RWPE2 (cell line): ENCODE data around the gene TAPBP.
A peak's percentile ranks its signal among the peaks of the same experiment; 100 is the strongest.

Source experiments
- ATAC-seq: fragments of 200-7000 bp; cut with Tn5 transposase; 3 replicates; pipeline ENCODE4 v1.9.1; 2021; ENCODE audit warnings: low read depth
- DNase-seq: peaks from one replicate; pipeline ENCODE4 v3.0.0-alpha.2; 2020; ENCODE audit warnings: low spot score
- H3K27ac ChIP-seq: fragments of 450-650 bp; 2 replicates; pipeline ENCODE4 v1.5.1; 2017; ENCODE audit warnings: mild to moderate bottlenecking; ENCODE audit not compliant: poor library complexity, severe bottlenecking
- H3K27me3 ChIP-seq: fragments of 250-450 bp; sonication (Bioruptor Pico); 2 replicates; pipeline ENCODE4 v1.5.1; 2021; ENCODE audit warnings: mild to moderate bottlenecking, moderate library complexity; ENCODE audit not compliant: insufficient read depth, poor library complexity, severe bottlenecking
- H3K36me3 ChIP-seq: fragments of 250-450 bp; sonication (Bioruptor Pico); 2 replicates; pipeline ENCODE4 v1.5.1; 2020; ENCODE audit warnings: low read depth, mild to moderate bottlenecking, moderate library complexity
- H3K4me1 ChIP-seq: fragments of 250-450 bp; sonication (Bioruptor Pico); 2 replicates; pipeline ENCODE4 v1.5.1; 2021; ENCODE audit warnings: mild to moderate bottlenecking, moderate library complexity; ENCODE audit not compliant: insufficient read depth, poor library complexity, severe bottlenecking
- H3K4me3 ChIP-seq: fragments of 250-450 bp; sonication (Bioruptor Pico); 2 replicates; pipeline ENCODE4 v1.5.1; 2021; ENCODE audit warnings: mild to moderate bottlenecking, moderate library complexity; ENCODE audit not compliant: severe bottlenecking
- H3K9me3 ChIP-seq: fragments of 250-450 bp; sonication (Bioruptor Pico); 2 replicates; pipeline ENCODE4 v1.5.1; 2021; ENCODE audit warnings: mild to moderate bottlenecking, moderate library complexity; ENCODE audit not compliant: severe bottlenecking
- CTCF ChIP-seq: fragments of 450-650 bp; IDR thresholded peaks from one replicate; pipeline ENCODE4 v1.5.1; 2017; ENCODE audit warnings: mild to moderate bottlenecking, moderate library complexity; ENCODE audit not compliant: poor library complexity, severe bottlenecking

The TAPBP gene

GRCh38 chr6:33297406-33297955 lies 16.4 kb downstream of the TAPBP start:
- peak overlapping the region; percentile 92 for H3K27ac ChIP-seq
- H3K4me1 ChIP-seq = no peaks in the 10 kb centered on the region
- H3K36me3 ChIP-seq = peaks cover 22% of the 10 kb centered on the region
- H3K4me3 ChIP-seq = peak overlapping the region; percentile 65
- no peaks in the 10 kb centered on the region for H3K27me3 ChIP-seq
- ATAC-seq (peak; percentile 32), DNase-seq (no peak)
- H3K9me3 ChIP-seq = no peaks in the 10 kb centered on the region
- TF ChIP-seq CTCF = no peak

- Histone ChIP-seq H3K4me1 (no peaks in the 10 kb centered on the region), H3K4me3 (peak overlapping the region; percentile 65), H3K36me3 (peaks cover 26% of the 10 kb centered on the region), H3K27ac (peak overlapping the region; percentile 92), H3K9me3 (no peaks in the 10 kb centered on the region), H3K27me3 (no peaks in the 10 kb centered on the region)
- DNase-seq = no peak
- no peak for TF ChIP-seq CTCF
- ATAC-seq = no peak
These were observed 17.0 kb downstream of the TAPBP start for GRCh38 chr6:33296797-33297405.

GRCh38 chr6:33295621-33296369 lies 18.1 kb downstream of the TAPBP start:
- H3K9me3 ChIP-seq = no peaks in the 10 kb centered on the region
- DNase-seq (no peak), ATAC-seq (no peak)
- H3K4me1 ChIP-seq = no peaks in the 10 kb centered on the region
- H3K36me3 ChIP-seq = peaks cover 34% of the 10 kb centered on the region
- TF ChIP-seq CTCF = no peak
- H3K27ac ChIP-seq = no peak overlapping the region
- no peaks in the 10 kb centered on the region for H3K27me3 ChIP-seq
- H3K4me3 ChIP-seq = no peak overlapping the region

- H3K9me3 ChIP-seq = no peaks in the 10 kb centered on the region
- no peaks in the 10 kb centered on the region for H3K27me3 ChIP-seq
- H3K27ac ChIP-seq = no peak overlapping the region
- H3K36me3 ChIP-seq = peaks cover 38% of the 10 kb centered on the region
- DNase-seq = no peak
- H3K4me1 ChIP-seq = no peaks in the 10 kb centered on the region
- no peak overlapping the region for H3K4me3 ChIP-seq
- TF ChIP-seq CTCF = no peak
- no peak for ATAC-seq
These were observed 19.6 kb downstream of the TAPBP start for GRCh38 chr6:33294086-33294823.
